ENCODE measurements around the gene ATP11C.

The ATP11C gene

GRCh38 chrX:139798701-139799100 is 134.2 kb downstream of the ATP11C start:
- no peak overlapping the region for H3K9ac ChIP-seq (ENCODE audit: low read length)
- no peaks in the 10 kb centered on the region for H3K9me3 ChIP-seq (ENCODE audit: insufficient read depth, low read depth, low read length)
- H3K27ac ChIP-seq (ENCODE audit: low read depth, low read length): no peak overlapping the region
- H2AK5ac ChIP-seq (ENCODE audit: low read length): no peak overlapping the region
- H3K4me2 ChIP-seq (ENCODE audit: low read length): no peak overlapping the region
- no peak overlapping the region for H3K4ac ChIP-seq (ENCODE audit: low read depth, low read length)
- no peak overlapping the region for H2BK12ac ChIP-seq (ENCODE audit: low read length)
- H3K27me3 ChIP-seq (ENCODE audit: insufficient read depth, low read length): no peaks in the 10 kb centered on the region
- no peaks in the 10 kb centered on the region for H3K4me1 ChIP-seq (ENCODE audit: control insufficient read depth in 1 of 2, insufficient read depth in 2 of 2, low read length in 2 of 2)
- no peaks in the 10 kb centered on the region for H3K79me2 ChIP-seq (ENCODE audit: control insufficient read depth, insufficient read depth, low read length, poor library complexity)
- H2BK5ac ChIP-seq (ENCODE audit: low read depth, low read length, poor library complexity): no peak overlapping the region
- no peak overlapping the region for H3K18ac ChIP-seq (ENCODE audit: low read length)
- H3K23ac ChIP-seq (ENCODE audit: low read length): no peak overlapping the region
- H3K36me3 ChIP-seq (ENCODE audit: control insufficient read depth in 1 of 2, insufficient read depth in 2 of 2, low read length in 2 of 2): no peaks in the 10 kb centered on the region
- no peak overlapping the region for H4K12ac ChIP-seq (ENCODE audit: low read depth, low read length)
- no peak overlapping the region for H2AFZ ChIP-seq (ENCODE audit: insufficient read depth, low read length, poor library complexity)
- H2BK120ac ChIP-seq (ENCODE audit: insufficient read depth, low read length, poor library complexity): no peak overlapping the region
- no CpG with 5 or more reads among the region's 4 CpGs for WGBS (ENCODE audit: extremely low coverage, insufficient coverage, insufficient read length)
- DNase-seq: no peak
- no peak overlapping the region for H3K4me3 ChIP-seq (ENCODE audit: low read depth, low read length)
- no peak overlapping the region for H3K14ac ChIP-seq (ENCODE audit: low read length)
- H3K79me1 ChIP-seq (ENCODE audit: low read length): no peaks in the 10 kb centered on the region
- H4K91ac ChIP-seq (ENCODE audit: low read depth, low read length): no peak overlapping the region
- no peak overlapping the region for H4K8ac ChIP-seq (ENCODE audit: low read depth, low read length)

GRCh38 chrX:139795196-139795595 is 137.7 kb downstream of the ATP11C start:
- Histone ChIP-seq H3K4me1 (ENCODE audit: control insufficient read depth in 1 of 2, insufficient read depth in 2 of 2, low read length in 2 of 2) (no peaks in the 10 kb centered on the region), H3K23ac (ENCODE audit: low read length) (no peak overlapping the region), H3K4me2 (ENCODE audit: low read length) (no peak overlapping the region), H3K79me1 (ENCODE audit: low read length) (no peaks in the 10 kb centered on the region), H2BK120ac (ENCODE audit: insufficient read depth, low read length, poor library complexity) (no peak overlapping the region), H3K4me3 (ENCODE audit: low read depth, low read length) (no peak overlapping the region), H3K27me3 (ENCODE audit: insufficient read depth, low read length) (no peaks in the 10 kb centered on the region), H2BK5ac (ENCODE audit: low read depth, low read length, poor library complexity) (no peak overlapping the region), H2BK12ac (ENCODE audit: low read length) (no peak overlapping the region), H4K12ac (ENCODE audit: low read depth, low read length) (no peak overlapping the region), H3K27ac (ENCODE audit: low read depth, low read length) (no peak overlapping the region), H3K79me2 (ENCODE audit: control insufficient read depth, insufficient read depth, low read length, poor library complexity) (no peaks in the 10 kb centered on the region), H3K18ac (ENCODE audit: low read length) (no peak overlapping the region), H4K8ac (ENCODE audit: low read depth, low read length) (no peak overlapping the region), H3K4ac (ENCODE audit: low read depth, low read length) (no peak overlapping the region), H3K14ac (ENCODE audit: low read length) (no peak overlapping the region), H3K36me3 (ENCODE audit: control insufficient read depth in 1 of 2, insufficient read depth in 2 of 2, low read length in 2 of 2) (peaks cover 0 to 2% of the 10 kb centered on the region in 2 experiments), H3K9me3 (ENCODE audit: insufficient read depth, low read depth, low read length) (no peaks in the 10 kb centered on the region), H2AFZ (ENCODE audit: insufficient read depth, low read length, poor library complexity) (no peak overlapping the region), H2AK5ac (ENCODE audit: low read length) (no peak overlapping the region), H4K91ac (ENCODE audit: low read depth, low read length) (no peak overlapping the region), H3K9ac (ENCODE audit: low read length) (no peak overlapping the region)
- DNase-seq: no peak
- no CpG with 5 or more reads among the region's 1 CpG for WGBS (ENCODE audit: extremely low coverage, insufficient coverage, insufficient read length)

- Histone ChIP-seq H3K9ac (ENCODE audit: low read length) (no peak overlapping the region), H2BK12ac (ENCODE audit: low read length) (no peak overlapping the region), H2AFZ (ENCODE audit: insufficient read depth, low read length, poor library complexity) (no peak overlapping the region), H3K27me3 (ENCODE audit: insufficient read depth, low read length) (no peaks in the 10 kb centered on the region), H3K18ac (ENCODE audit: low read length) (no peak overlapping the region), H4K8ac (ENCODE audit: low read depth, low read length) (no peak overlapping the region), H3K79me2 (ENCODE audit: control insufficient read depth, insufficient read depth, low read length, poor library complexity) (no peaks in the 10 kb centered on the region), H4K91ac (ENCODE audit: low read depth, low read length) (no peak overlapping the region), H2BK5ac (ENCODE audit: low read depth, low read length, poor library complexity) (no peak overlapping the region), H2BK120ac (ENCODE audit: insufficient read depth, low read length, poor library complexity) (no peak overlapping the region), H3K14ac (ENCODE audit: low read length) (no peak overlapping the region), H3K23ac (ENCODE audit: low read length) (no peak overlapping the region), H4K12ac (ENCODE audit: low read depth, low read length) (no peak overlapping the region), H3K4me1 (ENCODE audit: control insufficient read depth in 1 of 2, insufficient read depth in 2 of 2, low read length in 2 of 2) (no peaks in the 10 kb centered on the region), H3K4ac (ENCODE audit: low read depth, low read length) (no peak overlapping the region), H3K27ac (ENCODE audit: low read depth, low read length) (no peak overlapping the region), H3K4me3 (ENCODE audit: low read depth, low read length) (no peak overlapping the region), H3K79me1 (ENCODE audit: low read length) (no peaks in the 10 kb centered on the region), H3K36me3 (ENCODE audit: control insufficient read depth in 1 of 2, insufficient read depth in 2 of 2, low read length in 2 of 2) (peaks cover 0 to 3% of the 10 kb centered on the region in 2 experiments), H3K9me3 (ENCODE audit: insufficient read depth, low read depth, low read length) (no peaks in the 10 kb centered on the region), H2AK5ac (ENCODE audit: low read length) (no peak overlapping the region), H3K4me2 (ENCODE audit: low read length) (no peak overlapping the region)
- DNase-seq: no peak
- no CpG with 5 or more reads among the region's 2 CpGs for WGBS (ENCODE audit: extremely low coverage, insufficient coverage, insufficient read length)
Observed at GRCh38 chrX:139787601-139788000, 145.3 kb downstream of the ATP11C start.

- H4K12ac ChIP-seq (ENCODE audit: low read depth, low read length): no peak overlapping the region
- no peaks in the 10 kb centered on the region for H3K9me3 ChIP-seq (ENCODE audit: insufficient read depth, low read depth, low read length)
- H4K8ac ChIP-seq (ENCODE audit: low read depth, low read length): no peak overlapping the region
- H3K36me3 ChIP-seq (ENCODE audit: control insufficient read depth in 1 of 2, insufficient read depth in 2 of 2, low read length in 2 of 2): peaks cover 0 to 3% of the 10 kb centered on the region in 2 experiments
- no peak overlapping the region for H3K27ac ChIP-seq (ENCODE audit: low read depth, low read length)
- no peak overlapping the region for H2BK12ac ChIP-seq (ENCODE audit: low read length)
- H3K79me2 ChIP-seq (ENCODE audit: control insufficient read depth, insufficient read depth, low read length, poor library complexity): no peaks in the 10 kb centered on the region
- H3K9ac ChIP-seq (ENCODE audit: low read length): no peak overlapping the region
- H3K4me3 ChIP-seq (ENCODE audit: low read depth, low read length): no peak overlapping the region
- no peak overlapping the region for H2AK5ac ChIP-seq (ENCODE audit: low read length)
- no peak overlapping the region for H2BK5ac ChIP-seq (ENCODE audit: low read depth, low read length, poor library complexity)
- DNase-seq: no peak
- no peaks in the 10 kb centered on the region for H3K79me1 ChIP-seq (ENCODE audit: low read length)
- no peak overlapping the region for H2AFZ ChIP-seq (ENCODE audit: insufficient read depth, low read length, poor library complexity)
- no CpG with 5 or more reads among the region's 1 CpG for WGBS (ENCODE audit: extremely low coverage, insufficient coverage, insufficient read length)
- H3K23ac ChIP-seq (ENCODE audit: low read length): no peak overlapping the region
- H3K18ac ChIP-seq (ENCODE audit: low read length): no peak overlapping the region
- no peak overlapping the region for H3K4ac ChIP-seq (ENCODE audit: low read depth, low read length)
- no peak overlapping the region for H4K91ac ChIP-seq (ENCODE audit: low read depth, low read length)
- no peaks in the 10 kb centered on the region for H3K4me1 ChIP-seq (ENCODE audit: control insufficient read depth in 1 of 2, insufficient read depth in 2 of 2, low read length in 2 of 2)
- no peaks in the 10 kb centered on the region for H3K27me3 ChIP-seq (ENCODE audit: insufficient read depth, low read length)
- no peak overlapping the region for H2BK120ac ChIP-seq (ENCODE audit: insufficient read depth, low read length, poor library complexity)
- H3K4me2 ChIP-seq (ENCODE audit: low read length): no peak overlapping the region
- no peak overlapping the region for H3K14ac ChIP-seq (ENCODE audit: low read length)
Observed at GRCh38 chrX:139784807-139785206, 148.0 kb downstream of the ATP11C start.
